Ovary (tissue), 3 donors: ENCODE data around the gene CACNG6.

ENCODE experiments used
- CTCF ChIP-seq, 3 donors: fragments of 450-650 bp in 2 of 3; fragments of 200-600 bp in 1 of 3; IDR thresholded peaks; one replicate each; pipeline versions ENCODE4 v1.5.1 to v1.8.0; 2016 to 2022; ENCODE audit warnings: antibody characterized with exemption in 3 of 3, mild to moderate bottlenecking in 1 of 3
- EP300 ChIP-seq: sonication (generic); formaldehyde crosslinking; IDR thresholded peaks from one replicate; pipeline ENCODE4 v1.6.1; 2017; ENCODE audit warnings: antibody characterized with exemption
- POLR2A ChIP-seq: fragments of 450-650 bp; IDR thresholded peaks from one replicate; pipeline ENCODE4 v1.6.1; 2017; ENCODE audit warnings: antibody characterized with exemption, mild to moderate bottlenecking, moderate library complexity
- donor health status: DM: no; HTN: no; CAD: no.

- TF ChIP-seq CTCF (IDR thresholded peaks at IDR 0.05) (no peak), POLR2A (no peak), EP300 (no peak)
Measured at GRCh38 chr19:53960886-53961285, 30.6 kb upstream of the CACNG6 start.
